ENCODE measurements around the gene SHOC2. TPM values are rescaled to one million over a fixed set of nuclear protein-coding genes. Genes with fewer than 3 reads are reported as not detected.

Gene SHOC2
- total and polyA plus RNA-seq, 9 of the 15 experiments (the other 6 are each of a cell fraction or from before 2014, with no cell fraction given) = 9.2 to 17.5 (median 14.9) TPM

- TF ChIP-seq ZNF695 (CRISPR knock-in tag; IDR thresholded peaks at IDR 0.05) (no peak), FOXO4 (CRISPR knock-in tag; IDR thresholded peaks at IDR 0.05) (no peak)
Measured at GRCh38 chr10:110918643-110919348, 608 bp upstream of the SHOC2 start, which contains the start of gene BBIP1 (continued).

DNA sequence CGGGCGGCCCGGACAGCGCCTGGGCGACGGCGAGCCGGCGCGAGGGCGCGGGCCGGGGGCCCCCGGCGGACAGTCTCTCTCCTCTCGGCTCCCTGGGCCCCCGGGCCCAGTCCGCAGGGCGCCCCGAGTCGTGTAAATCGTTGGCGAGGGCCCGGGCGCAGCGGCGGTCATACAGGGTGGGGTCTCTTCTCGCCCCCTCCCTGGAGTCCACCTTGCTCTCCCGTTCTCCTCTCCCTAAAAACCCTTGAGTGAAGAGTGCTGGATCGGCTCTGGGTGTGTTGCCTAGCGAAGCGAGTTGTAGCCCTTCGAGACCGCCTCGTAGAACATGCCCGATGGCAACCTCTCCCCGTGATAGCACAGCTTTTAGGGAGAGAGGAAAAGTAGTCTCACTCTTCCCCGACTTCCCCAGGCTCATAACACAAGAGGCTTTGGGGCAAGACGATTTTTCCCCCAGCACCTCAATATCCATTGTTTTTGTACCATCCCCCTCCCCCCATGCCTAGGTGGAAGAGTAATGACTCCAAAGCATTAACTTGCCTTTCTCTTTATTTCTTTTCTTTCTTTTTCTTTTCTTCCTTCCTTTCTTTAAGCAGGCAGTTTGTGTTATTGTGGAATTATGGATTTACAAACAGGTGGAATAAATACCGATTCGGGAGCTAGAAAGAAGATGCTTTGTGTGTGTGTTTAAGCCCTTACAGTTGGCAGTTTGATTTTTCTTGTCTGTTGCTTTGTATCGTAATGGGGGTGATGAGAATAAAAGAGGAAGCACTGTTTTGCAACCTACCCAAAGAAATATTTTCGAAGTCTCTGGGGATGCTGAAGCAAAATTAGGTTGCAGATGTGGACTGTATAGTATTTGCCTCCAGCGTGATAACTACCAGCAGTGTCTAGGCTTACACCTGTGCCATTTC lies 822 bp downstream of the SHOC2 start:
- in situ Hi-C loops (cut with MboI) (no loop called here), intact Hi-C loops (cut with micrococcal nuclease) (no loop called here)
- no peaks in the 10 kb centered on the region for H3K27me3 ChIP-seq (ENCODE audit: control insufficient read depth in 2 of 2, insufficient read depth in 2 of 2, low read length in 2 of 2)
- H3K9ac ChIP-seq (ENCODE audit: insufficient read depth in 1 of 2, low read depth in 2 of 2, low read length in 2 of 2) = peak overlapping the region; percentile 81 to 98
- H4K20me1 ChIP-seq (replicated peaks; ENCODE audit: control insufficient read depth, insufficient read depth, low read length) = no peaks in the 10 kb centered on the region
- BruUV-seq (replicated peaks) = TSS peak; percentile 58
- DNase-seq (ENCODE audit: extremely low read depth in 1 of 4, low spot score in 3 of 4) = peak in 3 of 4 experiments; percentile 5 to 47 (median 30)
- H3K4me2 ChIP-seq (ENCODE audit: insufficient read depth, low read length) = peak overlapping the region; percentile 95
- H3K9me1 ChIP-seq (ENCODE audit: control insufficient read depth, insufficient read depth, low read length) = no peaks in the 10 kb centered on the region
- ATAC-seq = peak; percentile 18
- ChIA-PET POLR2A (interaction anchor here (1.1 to 1.5 kb wide), 2 partner anchors 57 to 146 kb away, joined by 3 to 4 read pairs; no protein-coding TSS in a partner anchor), CTCF (ENCODE audit: low intra/inter-chr PET ratio) (no interaction called here)
- peaks cover 58% of the 10 kb centered on the region for H3K79me2 ChIP-seq (ENCODE audit: control insufficient read depth, insufficient read depth, low read length)
- H3K27ac ChIP-seq (ENCODE audit: extremely low read depth, low read depth, low read length) = peak overlapping the region; percentile 90
- no peaks in the 10 kb centered on the region for H3K9me3 ChIP-seq (replicated peaks; ENCODE audit: control insufficient read depth, insufficient read depth, low read depth, low read length)
- H3K4me1 ChIP-seq (replicated peaks in 1 of 2; ENCODE audit: control insufficient read depth in 2 of 2, insufficient read depth in 2 of 2, low read length in 2 of 2) = peaks cover 0 to 17% of the 10 kb centered on the region in 2 experiments; a peak in 2 of 5 replicates
- 3% methylated on average over 10 of the region's 44 CpGs for WGBS (ENCODE audit: insufficient coverage, low coverage, missing lambda C conversion rate)
- no peaks in the 10 kb centered on the region for H3K36me3 ChIP-seq (ENCODE audit: control insufficient read depth, insufficient read depth, low read length)
- no peak for FAIRE-seq
- H3K4me3 ChIP-seq = peak overlapping the region; percentile 82
- peak overlapping the region; percentile 64 for H2AFZ ChIP-seq (ENCODE audit: low read depth, low read length)
- no peak for TF ChIP-seq ERF (CRISPR knock-in tag; IDR thresholded peaks at IDR 0.05)
- TF ChIP-seq, protein P1, sequence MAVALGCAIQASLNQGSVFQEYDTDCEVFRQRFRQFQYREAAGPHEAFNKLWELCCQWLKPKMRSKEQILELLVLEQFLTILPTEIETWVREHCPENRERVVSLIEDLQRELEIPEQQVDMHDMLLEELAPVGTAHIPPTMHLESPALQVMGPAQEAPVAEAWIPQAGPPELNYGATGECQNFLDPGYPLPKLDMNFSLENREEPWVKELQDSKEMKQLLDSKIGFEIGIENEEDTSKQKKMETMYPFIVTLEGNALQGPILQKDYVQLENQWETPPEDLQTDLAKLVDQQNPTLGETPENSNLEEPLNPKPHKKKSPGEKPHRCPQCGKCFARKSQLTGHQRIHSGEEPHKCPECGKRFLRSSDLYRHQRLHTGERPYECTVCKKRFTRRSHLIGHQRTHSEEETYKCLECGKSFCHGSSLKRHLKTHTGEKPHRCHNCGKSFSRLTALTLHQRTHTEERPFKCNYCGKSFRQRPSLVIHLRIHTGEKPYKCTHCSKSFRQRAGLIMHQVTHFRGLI (CRISPR knock-in tag; IDR thresholded peaks at IDR 0.05) = no peak
- TF ChIP-seq ZNF444 (CRISPR knock-in tag; IDR thresholded peaks at IDR 0.05) = peak; percentile 84
- no peak for TF ChIP-seq NFXL1 (CRISPR knock-in tag; IDR thresholded peaks at IDR 0.05)
- no peak for TF ChIP-seq RBM22 (IDR thresholded peaks at IDR 0.05; ENCODE audit: low read depth, low read length, poor library complexity, severe bottlenecking)
- no peak for TF ChIP-seq TCFL5 (CRISPR knock-in tag; conservative IDR thresholded peaks at IDR 0.05)
- peak; percentile 27 for TF ChIP-seq CCNT2 (IDR thresholded peaks at IDR 0.05; ENCODE audit: borderline replicate concordance, extremely low read depth, insufficient read length, low read depth, low read length)
- peak; percentile 6 for TF ChIP-seq PCBP1 (IDR thresholded peaks at IDR 0.05; ENCODE audit: low read depth, low read length, poor library complexity, severe bottlenecking)
- no peak for TF ChIP-seq GATAD2B (IDR thresholded peaks at IDR 0.05; ENCODE audit: borderline replicate concordance)
- no peak for TF ChIP-seq EZH2 (IDR thresholded peaks at IDR 0.05; ENCODE audit: borderline replicate concordance, low read depth, low read length)
- TF ChIP-seq DEAF1 (CRISPR knock-in tag; IDR thresholded peaks at IDR 0.05) = no peak

Data from K562 (cell line).